GM18498 (cell line): ENCODE measurements around the gene SFXN3.
A peak's percentile ranks its signal among the peaks of the same experiment; 100 is the strongest.

Experiments used
- ATAC-seq: cut with Tn5 transposase; IDR thresholded peaks from one replicate; pipeline ENCODE4 v1.9.1; 2021; ENCODE audit warnings: mild to moderate bottlenecking, moderate library complexity; ENCODE audit not compliant: unreplicated experiment

SFXN3 gene

GRCh38 chr10:101054876-101055275, 23.8 kb downstream of the SFXN3 start:
- no peak for ATAC-seq

- no peak for ATAC-seq
These were observed 24.4 kb downstream of the SFXN3 start for GRCh38 chr10:101055411-101055810.

GRCh38 chr10:101056365-101057151, 25.5 kb downstream of the SFXN3 start:
- ATAC-seq: no peak

- ATAC-seq: peak; percentile 44
These were observed 29.3 kb downstream of the SFXN3 start for GRCh38 chr10:101060036-101060950.

GRCh38 chr10:101060951-101061623, 30.1 kb downstream of the SFXN3 start:
- ATAC-seq: peak; percentile 66

GRCh38 chr10:101061624-101062231, 30.7 kb downstream of the SFXN3 start, which contains the start of gene KAZALD1:
Gene KAZALD1, plus strand, starts transcription at chr10:101061989. Its CDS starts 604 bp downstream, at chr10:101062593.
- ATAC-seq: no peak

- no peak for ATAC-seq
These were observed 31.4 kb downstream of the SFXN3 start for GRCh38 chr10:101062232-101063049.

GRCh38 chr10:101063050-101063525, 32.1 kb downstream of the SFXN3 start:
- no peak for ATAC-seq

- ATAC-seq: no peak
These were observed 32.7 kb downstream of the SFXN3 start for GRCh38 chr10:101063548-101064414.

GRCh38 chr10:101064415-101065030, 33.5 kb downstream of the SFXN3 start:
- ATAC-seq: no peak

- ATAC-seq: no peak
These were observed 34.6 kb downstream of the SFXN3 start for GRCh38 chr10:101065481-101066145.

- peak; percentile 42 for ATAC-seq
These were observed 35.3 kb downstream of the SFXN3 start for GRCh38 chr10:101066146-101066895.

- ATAC-seq: no peak
These were observed 35.9 kb downstream of the SFXN3 start for GRCh38 chr10:101066896-101067355.

- ATAC-seq: no peak
These were observed 36.5 kb downstream of the SFXN3 start for GRCh38 chr10:101067356-101068083.

- ATAC-seq: no peak
These were observed 38.4 kb downstream of the SFXN3 start for GRCh38 chr10:101069441-101069840.

- no peak for ATAC-seq
These were observed 39.1 kb downstream of the SFXN3 start for GRCh38 chr10:101070098-101070497.
